Activated CD4-positive, alpha-beta T cell treated with anti-CD3 and anti-CD28 coated beads for 24 hours (primary cell): ENCODE measurements around the gene DOCK2.
A peak's percentile ranks its signal among the peaks of the same experiment; 100 is the strongest.
"Not testable (repeated sequence)": the region's sequence is repeated elsewhere in the genome, so short reads cannot be mapped to it uniquely, and the experiment has no call there.

Source experiments
- DNase-seq, 2 donors: peaks; one replicate each; pipeline ENCODE4 v3.0.0-alpha.2; 2020; ENCODE audit warnings: low read depth in 2 of 2

Gene DOCK2

GRCh38 chr5:169789417-169789940 is 152.4 kb downstream of the DOCK2 start:
- DNase-seq = no peak

- no peak for DNase-seq
Observed at GRCh38 chr5:169791251-169791650, 154.2 kb downstream of the DOCK2 start.

DNA sequence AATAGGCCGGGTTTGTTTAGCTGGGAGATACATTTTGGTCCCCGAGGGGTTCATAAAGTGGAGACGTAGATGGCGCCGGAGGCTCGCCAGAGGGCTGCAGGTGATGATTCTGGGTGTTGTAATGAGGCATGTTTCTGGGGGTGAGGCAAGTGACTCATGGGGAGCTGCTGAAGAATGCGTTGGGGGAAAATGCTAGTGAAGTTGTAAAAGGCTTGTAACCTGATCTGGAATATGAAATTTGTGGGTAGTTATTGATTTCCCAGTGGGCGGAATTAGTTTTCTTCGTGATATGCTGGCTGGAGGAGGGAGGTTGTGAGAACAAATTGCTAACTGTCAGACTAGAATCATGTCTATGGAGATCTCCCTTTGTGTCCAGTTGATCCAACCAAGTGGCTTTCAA is 158.3 kb downstream of the DOCK2 start:
- no peak for DNase-seq

GRCh38 chr5:169796731-169797130 is 159.7 kb downstream of the DOCK2 start:
- no peak for DNase-seq

DNA sequence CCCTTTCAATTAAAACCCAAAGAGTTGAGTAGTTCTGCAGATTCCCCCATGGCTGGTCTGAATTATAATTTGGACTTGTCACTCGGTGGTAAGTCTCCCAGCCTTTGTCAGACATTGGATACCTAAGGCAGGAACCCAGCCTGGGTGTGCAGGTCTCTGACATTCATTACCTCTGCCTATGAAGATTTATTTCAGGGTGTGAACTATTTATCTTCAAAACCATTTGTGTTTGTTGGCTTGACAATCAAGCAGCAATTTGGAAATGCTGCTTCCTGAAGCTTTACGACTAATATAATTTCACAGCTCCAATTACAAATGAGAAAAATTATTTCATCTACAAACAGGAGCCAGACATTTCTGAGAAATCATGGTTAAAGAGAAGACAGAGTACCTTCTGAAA is 160.5 kb downstream of the DOCK2 start:
- no peak for DNase-seq

DNA sequence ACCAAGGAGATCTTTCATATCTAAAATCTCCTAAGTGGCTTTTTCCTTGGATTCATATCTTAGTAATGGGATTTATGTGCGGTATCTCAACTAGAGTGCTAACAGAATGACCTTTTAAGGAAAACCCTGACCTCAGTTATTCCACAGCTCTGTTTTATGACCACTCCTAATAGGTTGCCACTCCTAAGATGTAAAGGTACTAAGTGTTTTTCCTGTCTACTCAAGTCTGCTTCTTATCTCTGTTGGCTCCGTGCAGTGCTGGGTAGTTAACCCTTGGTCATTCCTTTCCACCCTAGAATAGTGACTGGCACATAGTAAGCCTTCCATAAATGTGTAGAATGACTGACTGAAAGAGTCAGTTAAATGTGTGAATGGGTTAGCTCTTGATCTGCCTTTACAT is 161.4 kb downstream of the DOCK2 start:
- DNase-seq = no peak

GRCh38 chr5:169798906-169799660 is 162.0 kb downstream of the DOCK2 start:
- DNase-seq = no peak

DNA sequence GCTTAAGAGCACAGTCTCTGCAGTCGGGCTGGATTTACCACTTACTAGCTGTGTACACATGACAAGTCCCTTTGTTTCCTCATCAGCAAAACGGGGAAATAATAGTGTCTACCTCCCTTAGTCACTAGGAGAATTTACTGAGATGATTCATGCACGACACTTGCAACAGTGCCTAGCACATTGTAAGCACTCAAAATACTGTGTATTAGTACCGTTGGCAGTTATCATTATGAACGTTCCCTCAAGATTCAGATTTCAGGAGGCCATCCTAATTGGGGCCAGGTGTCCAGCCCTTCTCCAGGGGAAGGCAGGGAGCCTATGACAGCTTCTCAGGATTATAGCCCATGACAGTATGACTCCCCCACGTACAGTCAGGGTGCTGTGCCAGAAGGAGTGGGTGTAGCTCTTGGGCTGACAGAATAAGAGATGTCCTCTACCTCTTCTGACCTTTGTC is 164.3 kb downstream of the DOCK2 start:
- DNase-seq = no peak

DNA sequence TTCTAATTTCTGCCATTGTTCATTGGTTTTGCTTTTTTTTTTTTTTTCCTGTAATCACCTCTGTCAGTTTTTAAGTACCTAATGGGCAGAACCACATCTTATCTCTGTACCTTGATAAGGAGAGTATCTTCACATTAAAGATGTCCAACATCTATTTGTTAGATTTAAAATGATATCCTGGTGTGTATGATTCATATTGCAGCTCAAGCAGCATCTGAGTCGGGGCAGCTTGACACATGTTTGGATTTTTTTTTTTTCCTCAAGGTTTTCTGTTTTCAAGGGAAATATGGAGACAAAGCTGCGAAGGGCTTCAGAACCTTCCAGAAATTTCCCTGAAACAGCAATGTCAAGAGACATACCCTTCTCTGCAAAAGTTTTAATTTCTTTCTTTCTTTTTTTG is 164.7 kb downstream of the DOCK2 start:
- no peak for DNase-seq

GRCh38 chr5:169803077-169803981 is 166.3 kb downstream of the DOCK2 start:
- DNase-seq = no peak

- DNase-seq = no peak
Observed at GRCh38 chr5:169804861-169805260, 167.8 kb downstream of the DOCK2 start.

DNA sequence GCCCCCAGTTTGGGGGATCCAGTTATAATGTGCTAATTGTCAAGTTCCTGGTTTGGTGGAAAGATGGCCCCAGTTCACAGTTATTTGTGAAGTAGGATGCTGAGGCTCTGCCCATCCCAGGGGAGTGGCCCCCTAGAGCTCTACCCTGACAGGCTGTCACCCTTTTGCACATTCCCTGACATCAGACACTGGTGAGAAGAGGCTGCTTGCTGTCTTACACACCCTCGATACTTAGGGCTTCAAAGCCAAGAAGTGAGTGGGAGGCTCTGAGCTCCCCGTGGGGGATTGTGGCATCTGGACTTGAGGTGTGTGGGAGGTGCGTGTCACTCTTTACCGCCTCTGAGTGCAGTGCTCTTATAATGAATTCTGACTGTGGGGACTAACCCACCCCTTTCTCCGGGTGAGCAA is 168.5 kb downstream of the DOCK2 start:
- peak; percentile 20 to 25 for DNase-seq

- no peak for DNase-seq
Observed at GRCh38 chr5:169805937-169806700, 169.0 kb downstream of the DOCK2 start.

GRCh38 chr5:169808118-169808581 is 171.1 kb downstream of the DOCK2 start:
- DNase-seq = no peak

DNA sequence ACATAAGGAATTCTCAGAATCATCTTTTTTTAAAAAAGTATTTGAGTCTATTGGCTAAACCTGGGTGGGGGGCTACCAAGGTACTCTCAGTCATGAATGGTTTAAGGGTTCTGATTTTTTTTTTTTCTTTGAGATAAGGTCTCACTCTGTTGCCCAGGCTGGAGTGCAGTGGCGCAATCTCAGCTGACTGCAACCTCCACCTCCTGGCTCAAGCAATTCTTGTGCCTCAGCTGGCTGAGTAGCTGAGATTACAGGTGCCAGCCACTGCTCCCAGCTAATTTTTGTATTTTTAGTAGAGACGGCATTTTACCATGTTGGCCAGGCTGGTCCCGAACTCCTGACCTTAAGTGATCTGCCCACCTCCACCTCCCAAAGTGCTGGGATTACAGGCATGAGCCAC is 171.8 kb downstream of the DOCK2 start:
- DNase-seq = not testable (repeated sequence)

DNA sequence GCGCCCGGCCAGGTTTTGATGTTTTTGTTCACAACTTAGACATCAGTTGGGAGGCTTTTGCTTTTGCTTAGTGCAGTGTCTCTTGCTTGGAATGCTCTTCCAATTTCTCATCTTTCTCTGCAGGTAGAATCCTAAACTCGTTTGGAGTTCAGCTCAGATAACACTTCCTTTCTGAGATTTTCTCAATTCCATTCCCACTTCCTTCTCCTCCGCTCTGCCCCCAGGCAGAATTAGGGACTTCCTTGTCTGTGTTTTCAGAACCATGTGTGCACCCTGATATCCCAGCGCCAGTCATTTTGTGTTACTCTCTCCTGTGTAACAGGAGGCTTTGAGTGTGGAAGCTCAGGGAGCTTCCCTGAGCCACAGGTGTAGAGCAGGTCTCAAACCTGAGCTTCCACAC is 172.2 kb downstream of the DOCK2 start:
- no peak for DNase-seq

DNA sequence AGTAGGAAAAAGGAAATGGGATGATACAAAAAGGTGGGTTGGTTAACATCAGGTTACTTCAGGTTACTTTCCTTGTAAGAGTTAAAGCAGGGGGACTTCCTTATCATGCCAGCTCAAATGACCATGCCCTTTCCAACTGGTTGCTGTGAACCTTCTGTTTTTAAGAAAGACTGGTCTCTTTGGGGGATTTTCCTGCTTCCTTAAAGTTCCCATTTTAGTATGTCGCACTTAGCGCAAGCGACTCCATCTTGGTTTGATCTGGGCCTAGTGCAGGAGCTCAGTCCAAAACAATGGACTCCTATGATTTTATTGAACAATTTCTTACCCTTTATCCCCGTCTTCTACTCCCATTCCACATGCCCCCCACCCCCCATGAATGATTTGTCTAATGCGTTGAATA is 173.4 kb downstream of the DOCK2 start:
- DNase-seq = no peak

DNA sequence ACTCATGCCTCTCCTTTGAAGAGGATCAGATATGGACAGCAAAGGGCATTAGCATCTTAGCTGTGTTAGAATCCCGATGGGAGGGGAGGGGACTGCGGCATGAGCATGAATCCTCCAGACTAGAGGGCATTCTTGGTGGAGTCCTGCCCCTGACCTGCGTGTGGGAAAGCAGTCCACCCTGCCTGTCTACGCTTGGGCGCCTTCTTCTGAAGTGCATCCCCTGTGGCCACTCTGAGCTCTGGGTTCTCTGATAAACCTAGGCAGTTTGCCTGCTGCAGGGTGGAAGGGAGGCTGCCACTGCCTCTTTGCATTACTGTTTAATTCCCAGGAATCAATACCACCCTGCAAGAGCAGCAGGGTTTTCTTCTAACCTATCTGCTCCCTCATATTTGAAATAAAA is 173.9 kb downstream of the DOCK2 start:
- no peak for DNase-seq

GRCh38 chr5:169811680-169812079 is 174.6 kb downstream of the DOCK2 start:
- no peak for DNase-seq

- DNase-seq = no peak
Observed at GRCh38 chr5:169812786-169813185, 175.7 kb downstream of the DOCK2 start.

- DNase-seq = no peak
Observed at GRCh38 chr5:169814045-169814444, 177.0 kb downstream of the DOCK2 start.

DNA sequence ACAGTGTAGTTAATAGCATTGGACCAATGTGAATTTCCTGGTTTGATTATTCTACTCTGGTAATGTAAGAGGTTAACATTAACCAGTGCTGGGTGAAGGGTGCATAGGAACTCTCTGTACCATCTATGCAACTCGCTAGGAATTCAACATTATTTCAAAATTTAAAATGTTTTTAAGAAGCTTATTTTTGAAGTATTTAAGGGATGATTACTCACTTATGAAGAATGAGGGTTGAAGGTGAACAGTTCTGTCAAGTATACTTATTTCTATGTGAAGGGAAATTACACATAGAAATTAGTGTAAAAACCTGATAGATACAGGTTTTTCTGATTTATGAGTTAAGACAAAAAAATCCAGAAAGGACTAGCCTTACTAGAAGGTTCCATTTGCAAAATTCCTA is 177.4 kb downstream of the DOCK2 start:
- no peak for DNase-seq
